Body of pancreas (tissue), 4 donors: ENCODE measurements around the gene CARS2.

ENCODE experiments used
- CTCF ChIP-seq, 7 experiments: fragments of 450-650 bp in 4 of 7; fragments of 200-600 bp in 3 of 7; sonication (generic) in 3 of 7; IDR thresholded peaks; one replicate each; pipeline ENCODE4 v1.5.1; 2016 to 2019; ENCODE audit warnings: antibody characterized with exemption in 7 of 7
- POLR2A ChIP-seq, 3 donors: fragments of 450-650 bp; IDR thresholded peaks; one replicate each; pipeline ENCODE4 v1.6.1; 2016; ENCODE audit warnings: antibody characterized with exemption in 3 of 3, mild to moderate bottlenecking in 2 of 3

DNA sequence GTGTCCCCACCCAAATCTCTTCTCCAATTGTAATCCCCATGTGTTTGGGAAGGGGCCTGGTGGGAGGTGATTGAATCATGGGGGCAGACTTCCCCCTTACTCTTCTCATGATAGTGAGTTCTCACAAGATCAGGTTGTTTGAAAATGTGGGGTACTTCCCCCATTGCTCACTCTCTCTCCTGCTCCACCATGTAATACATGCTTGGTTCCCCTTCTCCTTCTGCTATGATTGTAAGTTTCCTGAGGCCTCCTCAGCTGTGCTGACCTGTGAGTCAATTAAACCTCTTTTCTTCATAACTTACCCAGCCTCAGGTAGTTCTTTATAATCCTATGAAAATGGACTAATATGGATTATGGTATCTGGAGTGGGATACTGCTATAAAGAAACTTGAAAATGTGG, 31.6 kb upstream of the CARS2 start:
- TF ChIP-seq CTCF (IDR thresholded peaks at IDR 0.05), result no peak
- TF ChIP-seq POLR2A (IDR thresholded peaks at IDR 0.05), result no peak
